ENCODE data around the gene LAMA5. TPM values are rescaled to one million over a fixed set of nuclear protein-coding genes. Genes with fewer than 3 reads are reported as not detected.

The LAMA5 gene
- total RNA-seq, 1 experiment from 2014 or later, result 321 TPM

- H3K4me2 ChIP-seq (ENCODE audit: low read length), result no peak overlapping the region
- H3K9me2 ChIP-seq (ENCODE audit: insufficient read depth), result no peaks in the 10 kb centered on the region
- H3K9me3 ChIP-seq (ENCODE audit: control insufficient read depth in 1 of 2, insufficient read depth in 1 of 2, low read depth in 1 of 2, low read length in 2 of 2), result no peaks in the 10 kb centered on the region
- no peak for ATAC-seq
- CTCF ChIA-PET, result no interaction called here
- H3K27me3 ChIP-seq (ENCODE audit: insufficient read depth, low read length), result no peaks in the 10 kb centered on the region
- no peak overlapping the region for H3K27ac ChIP-seq (ENCODE audit: low read depth, low read length)
- no peaks in the 10 kb centered on the region for H4K20me1 ChIP-seq (ENCODE audit: insufficient read depth)
- intact Hi-C loops (cut with micrococcal nuclease), result no loop called here
- RAD21 ChIA-PET (ENCODE audit: low non-redundant PET in 1 of 2, low total read pairs in 2 of 2, uncharacterized antibody in 2 of 2, unreplicated experiment in 2 of 2), result no interaction called here
- H3K36me3 ChIP-seq (ENCODE audit: control insufficient read depth in 1 of 2, insufficient read depth in 2 of 2, low read length in 2 of 2), result no peaks in the 10 kb centered on the region
- H2AFZ ChIP-seq (ENCODE audit: low read depth, low read length, poor library complexity, severe bottlenecking), result no peak overlapping the region
- H3K79me2 ChIP-seq (ENCODE audit: insufficient read depth, low read length), result no peaks in the 10 kb centered on the region
- H3K4me1 ChIP-seq (ENCODE audit: control insufficient read depth in 1 of 2, insufficient read depth in 2 of 2, low read length in 2 of 2), result no peaks in the 10 kb centered on the region
- BruUV-seq (replicated peaks), result no TSS peak
- no peak overlapping the region for H3K9ac ChIP-seq (ENCODE audit: low read length)
- DNase-seq (ENCODE audit: low read depth, low spot score), result no peak
- TF ChIP-seq YY1 (IDR thresholded peaks at IDR 0.05; ENCODE audit: extremely low read depth, insufficient replicate concordance, low read depth, low read length) (no peak), RAD21 (IDR thresholded peaks at IDR 0.05; ENCODE audit: low read depth) (no peak), EGR1 (IDR thresholded peaks at IDR 0.05; ENCODE audit: low read depth) (no peak), SP1 (IDR thresholded peaks at IDR 0.05; ENCODE audit: low read depth) (no peak), SRF (IDR thresholded peaks at IDR 0.05; ENCODE audit: low read depth) (no peak), REST (IDR thresholded peaks at IDR 0.05; ENCODE audit: low read depth) (no peak)
- no peak overlapping the region for H3K4me3 ChIP-seq (replicated peaks in 1 of 2; ENCODE audit: low read depth in 1 of 2, low read length in 2 of 2)
- POLR2A ChIA-PET, result interaction anchor here (0.6 kb wide), 1 partner anchor 10 kb away, joined by 10 read pairs; the partner anchor contains the start of gene RPS21
Observed at GRCh38 chr20:62396367-62397239, 29.5 kb upstream of the LAMA5 start.
